H1 (cell line): ENCODE data around the gene SURF1. TPM values are rescaled to one million over a fixed set of nuclear protein-coding genes. Genes with fewer than 3 reads are reported as not detected.

Experiments used
- CTCF ChIA-PET: fragments of 300-600 bp; sonication (Branson Sonifier 250); formaldehyde crosslinking; loops from one replicate; lab custom pipeline; 2021; ENCODE audit not compliant: partially characterized antibody; lab: Charles Lee
- POLR2A ChIA-PET: fragments of 300-600 bp; sonication (Branson Sonifier 250); formaldehyde crosslinking; loops from one replicate; lab custom pipeline; 2021; ENCODE audit warnings: inconsistent platforms; ENCODE audit not compliant: partially characterized antibody; lab: Charles Lee
- DNase-seq, 2 experiments: peaks; one replicate each; pipeline versions ENCODE4 v3.0.0 to v3.0.0-alpha.2; 2010 to 2022; ENCODE audit warnings: low spot score in 2 of 2, low read depth in 1 of 2, mixed read lengths in 1 of 2
- FAIRE-seq: peaks from 2 replicates; lab custom pipeline; 2011; peaks lifted over from hg19 to GRCh38; lab: Jason Lieb, UNC
- H2AFZ ChIP-seq: 2 replicates; pipeline ENCODE4 v1.8.1; 2012; ENCODE audit warnings: low read length, inconsistent platforms
- H2AK5ac ChIP-seq: 2 replicates; pipeline ENCODE4 v1.6.1; 2013; ENCODE audit warnings: low read depth, low read length
- H2BK120ac ChIP-seq: replicated peaks from 2 replicates; pipeline ENCODE3; 2013; ENCODE audit warnings: low read depth, low read length, inconsistent platforms
- H2BK12ac ChIP-seq: 2 replicates; pipeline ENCODE4 v1.6.1; 2013; ENCODE audit warnings: low read depth, low read length
- H2BK15ac ChIP-seq: 2 replicates; pipeline ENCODE4 v1.6.1; 2013; ENCODE audit warnings: low read length
- H2BK20ac ChIP-seq: 2 replicates; pipeline ENCODE4 v1.6.1; 2013; ENCODE audit warnings: low read length
- H2BK5ac ChIP-seq: 2 replicates; pipeline ENCODE4 v1.6.1; 2013; ENCODE audit warnings: low read depth, low read length
- H3K14ac ChIP-seq: 2 replicates; pipeline ENCODE4 v1.6.1; 2013; ENCODE audit warnings: inconsistent platforms; ENCODE audit not compliant: insufficient read length
- H3K18ac ChIP-seq: 2 replicates; pipeline ENCODE4 v1.6.1; 2013; ENCODE audit warnings: low read length; ENCODE audit errors: extremely low read depth
- H3K23ac ChIP-seq: 2 replicates; pipeline ENCODE4 v1.6.1; 2013; ENCODE audit warnings: inconsistent platforms; ENCODE audit not compliant: insufficient read length
- H3K23me2 ChIP-seq: 2 replicates; pipeline ENCODE4 v1.6.1; 2013; ENCODE audit warnings: low read depth, low read length
- H3K27ac ChIP-seq: 2 replicates; pipeline ENCODE4 v1.6.1; 2011; ENCODE audit warnings: low read depth, low read length, inconsistent platforms
- H3K27me3 ChIP-seq, 4 experiments: replicated peaks in 1 of 4; 1 replicate in 1 of 4; 2 replicates in 3 of 4; pipeline versions ENCODE4 v1.6.1 to v1.8.1; 2011 to 2013; ENCODE audit warnings: low read length in 3 of 4, mild to moderate bottlenecking in 3 of 4, inconsistent platforms in 2 of 4, mixed read lengths in 2 of 4, moderate library complexity in 1 of 4; ENCODE audit not compliant: control insufficient read depth in 3 of 4, insufficient read depth in 3 of 4; ENCODE audit errors: extremely low read depth in 1 of 4
- H3K36me3 ChIP-seq, 4 experiments: 2 replicates each; pipeline versions ENCODE4 v1.6.1 to v1.8.1; 2011 to 2013; ENCODE audit warnings: mild to moderate bottlenecking in 4 of 4, low read length in 3 of 4, moderate library complexity in 2 of 4, control low read depth in 1 of 4, inconsistent platforms in 1 of 4; ENCODE audit not compliant: insufficient read depth in 4 of 4, control insufficient read depth in 2 of 4
- H3K4ac ChIP-seq: replicated peaks from 2 replicates; pipeline ENCODE3; 2013; ENCODE audit warnings: low read length, low read depth, mixed read lengths, inconsistent platforms; ENCODE audit not compliant: insufficient read length
- H3K4me1 ChIP-seq, 4 experiments: replicated peaks in 1 of 4; 1 replicate in 1 of 4; 2 replicates in 3 of 4; pipeline versions ENCODE4 v1.6.1 to v1.8.1; 2011 to 2013; ENCODE audit warnings: low read length in 3 of 4, inconsistent platforms in 2 of 4, mixed read lengths in 1 of 4; ENCODE audit not compliant: insufficient read depth in 4 of 4, control insufficient read depth in 3 of 4
- H3K4me2 ChIP-seq, 2 experiments: 2 replicates each; pipeline versions ENCODE4 v1.6.1 to v1.8.1; 2011 to 2013; ENCODE audit warnings: low read depth in 2 of 2, low read length in 2 of 2, control low read depth in 1 of 2, inconsistent platforms in 1 of 2, mild to moderate bottlenecking in 1 of 2; ENCODE audit not compliant: insufficient read depth in 1 of 2
- H3K4me3 ChIP-seq, 4 experiments: fragments of 200-600, 300-600 bp in 1 of 4; sonication (generic), shearing (Covaris generic), sonication (Bioruptor Twin) in 1 of 4; 2 replicates each; pipeline versions ENCODE4 v1.5.1 to v1.8.1; 2011 to 2016; ENCODE audit warnings: low read length in 4 of 4, low read depth in 3 of 4, control low read depth in 2 of 4, inconsistent platforms in 2 of 4, mild to moderate bottlenecking in 2 of 4, mixed read lengths in 1 of 4, moderate library complexity in 1 of 4; ENCODE audit not compliant: insufficient read depth in 2 of 4; ENCODE audit errors: extremely low read depth in 1 of 4
- H3K56ac ChIP-seq: replicated peaks from 2 replicates; pipeline ENCODE3; 2013; ENCODE audit warnings: low read depth, mild to moderate bottlenecking, mixed read lengths, low read length, inconsistent platforms; ENCODE audit not compliant: insufficient read length
- H3K79me1 ChIP-seq: 2 replicates; pipeline ENCODE4 v1.6.1; 2013; ENCODE audit warnings: low read depth, low read length, control low read depth
- H3K79me2 ChIP-seq, 2 experiments: 2 replicates each; pipeline versions ENCODE4 v1.6.1 to v1.8.1; 2012 to 2013; ENCODE audit warnings: low read length in 2 of 2, mild to moderate bottlenecking in 2 of 2, inconsistent platforms in 1 of 2; ENCODE audit not compliant: insufficient read depth in 2 of 2, control insufficient read depth in 1 of 2
- H3K9ac ChIP-seq, 4 experiments: replicated peaks in 1 of 4; 1 replicate in 1 of 4; 2 replicates in 3 of 4; pipeline versions ENCODE4 v1.6.1 to v1.8.1; 2011 to 2013; ENCODE audit warnings: low read depth in 3 of 4, low read length in 3 of 4, control low read depth in 2 of 4, mild to moderate bottlenecking in 2 of 4, moderate library complexity in 2 of 4, inconsistent platforms in 1 of 4; ENCODE audit errors: extremely low read depth in 1 of 4
- H3K9me3 ChIP-seq, 2 experiments: 2 replicates each; pipeline versions ENCODE4 v1.6.1 to v1.8.1; 2012 to 2013; ENCODE audit warnings: mild to moderate bottlenecking in 2 of 2, moderate library complexity in 2 of 2, control low read depth in 1 of 2, inconsistent platforms in 1 of 2, low read depth in 1 of 2, low read length in 1 of 2, mixed read lengths in 1 of 2; ENCODE audit not compliant: insufficient read depth in 2 of 2
- H4K20me1 ChIP-seq, 2 experiments: replicated peaks in 1 of 2; 2 replicates each; pipeline versions ENCODE3 to v1.8.1; 2011 to 2013; ENCODE audit warnings: inconsistent platforms in 2 of 2, low read length in 2 of 2, mild to moderate bottlenecking in 1 of 2; ENCODE audit not compliant: insufficient read depth in 2 of 2, control insufficient read depth in 1 of 2
- H4K5ac ChIP-seq: 2 replicates; pipeline ENCODE4 v1.6.1; 2013; ENCODE audit warnings: low read length, low read depth, mixed read lengths, inconsistent platforms; ENCODE audit not compliant: insufficient read length
- H4K8ac ChIP-seq: 2 replicates; pipeline ENCODE4 v1.8.0; 2013; ENCODE audit warnings: mild to moderate bottlenecking, moderate library complexity, low read length, inconsistent platforms; ENCODE audit not compliant: insufficient read depth; ENCODE audit errors: extremely low read depth
- H4K91ac ChIP-seq: replicated peaks from 2 replicates; pipeline ENCODE3; 2013; ENCODE audit warnings: low read length, mixed read lengths, inconsistent platforms; ENCODE audit not compliant: insufficient read length
- ASH2L ChIP-seq: fragments of 200-600, 300-600 bp; sonication (generic); IDR thresholded peaks from one replicate; pipeline ENCODE4 v1.7.1; 2017; ENCODE audit warnings: low read length
- ATF3 ChIP-seq: IDR thresholded peaks from 2 replicates; pipeline ENCODE4 v1.6.1; 2011; ENCODE audit warnings: low read depth, mild to moderate bottlenecking, low read length; ENCODE audit not compliant: insufficient read depth
- CBX8 ChIP-seq: fragments of 300-800, 300-1000 bp; sonication (generic); IDR thresholded peaks from 2 replicates; pipeline ENCODE4 v1.7.1; 2016; ENCODE audit warnings: low read depth, low read length, borderline replicate concordance
- CTCF ChIP-seq, 3 experiments: IDR thresholded peaks; 1 replicate in 2 of 3; 2 replicates in 1 of 3; pipeline versions ENCODE4 v1.5.1 to v1.6.1; 2011; ENCODE audit warnings: low read length in 3 of 3, mild to moderate bottlenecking in 3 of 3, inconsistent platforms in 2 of 3, low read depth in 1 of 3, moderate library complexity in 1 of 3; ENCODE audit not compliant: insufficient read depth in 1 of 3; ENCODE audit errors: control extremely low read depth in 1 of 3
- EP300 ChIP-seq, 2 experiments: IDR thresholded peaks; 1 replicate in 1 of 2; 2 replicates in 1 of 2; pipeline ENCODE4 v1.6.1; 2011 to 2012; ENCODE audit warnings: low read depth in 2 of 2, low read length in 2 of 2, mild to moderate bottlenecking in 2 of 2, borderline replicate concordance in 1 of 2, inconsistent platforms in 1 of 2, moderate library complexity in 1 of 2
- PHF8 ChIP-seq: fragments of 200-600 bp; sonication (generic); conservative IDR thresholded peaks from 2 replicates; pipeline ENCODE4 v1.7.1; 2012; ENCODE audit warnings: low read depth, mild to moderate bottlenecking, inconsistent platforms, low read length, moderate library complexity
- RAD21 ChIP-seq, 2 experiments: IDR thresholded peaks in 1 of 2; conservative IDR thresholded peaks in 1 of 2; 2 replicates each; pipeline ENCODE4 v1.6.1; 2011; ENCODE audit warnings: low read depth in 2 of 2, low read length in 2 of 2, improper control_type of control experiment in 1 of 2, inconsistent platforms in 1 of 2, mild to moderate bottlenecking in 1 of 2, moderate library complexity in 1 of 2
- SIX5 ChIP-seq: IDR thresholded peaks from 2 replicates; pipeline ENCODE4 v1.6.1; 2011; ENCODE audit warnings: mild to moderate bottlenecking, low read depth, low read length
- SP4 ChIP-seq: IDR thresholded peaks from 2 replicates; pipeline ENCODE4 v1.6.1; 2012; ENCODE audit warnings: low read length, inconsistent platforms
- YY1 ChIP-seq: IDR thresholded peaks from 2 replicates; pipeline ENCODE4 v1.6.1; 2011; ENCODE audit warnings: low read depth, mild to moderate bottlenecking, low read length
- WGBS, 2 experiments: shearing (Covaris generic) in 1 of 2; methylation state at CpG; one replicate each; pipeline versions ENCODE4 v1.1.6 to v1.1.7; 2013 to 2015; ENCODE audit warnings: low lambda C conversion rate in 2 of 2, mixed read lengths in 2 of 2, inconsistent platforms in 1 of 2, low coverage in 1 of 2, missing lambda C conversion rate in 1 of 2; ENCODE audit not compliant: insufficient replicate concordance in 2 of 2, insufficient coverage in 1 of 2, insufficient read length in 1 of 2; ENCODE audit errors: extremely low coverage in 1 of 2, missing lambda C conversion rate in 1 of 2; 5-methylcytosine and 5-hydroxymethylcytosine counted together
- polyA plus RNA-seq, 7 experiments: library from polyadenylated mRNA; depleted of rRNA in 3 of 7; stranded (reverse) in 5 of 7; unstranded in 2 of 7; fragments of >200 nt in 5 of 7; fragments of 200-250 nt in 2 of 7; gene quantifications; 1 replicate in 5 of 7; 2 replicates in 1 of 7; 4 replicates in 1 of 7; pipeline versions ENCODE4 v1.2.1 to v1.2.3, GENCODE V29; 2011 to 2013; ENCODE audit warnings: missing spikeins in 2 of 7, mixed read lengths in 2 of 7
- total RNA-seq: library from RNA; stranded (reverse); fragmentation: NEBNext Ultra II Directional; extraction: Animal tissue kit (Norgen Biotek cat#: 25700); gene quantifications from 2 replicates; pipeline ENCODE4 v1.2.1, GENCODE V29; 2021

SURF1 gene
- total and polyA plus RNA-seq, 2 of the 8 experiments (the other 6 are each of a cell fraction or from before 2014, with no cell fraction given): 43.1 to 44.7 TPM

GRCh38 chr9:133344071-133344470, 12.2 kb downstream of the SURF1 start:
- H2BK120ac ChIP-seq: no peak overlapping the region
- H2BK15ac ChIP-seq: no peak overlapping the region
- H4K8ac ChIP-seq: no peak overlapping the region
- no peaks in the 10 kb centered on the region for H3K9me3 ChIP-seq
- H3K79me2 ChIP-seq: peaks cover 6 to 32% of the 10 kb centered on the region in 2 experiments
- H4K91ac ChIP-seq: no peak overlapping the region
- H3K4me2 ChIP-seq: no peak overlapping the region
- peaks cover 0 to 7% (median 5%) of the 10 kb centered on the region in 4 experiments; a peak in 6 of 7 replicates for H3K4me1 ChIP-seq
- FAIRE-seq (no peak), DNase-seq (no peak)
- H2BK5ac ChIP-seq: no peak overlapping the region
- no peak overlapping the region for H3K56ac ChIP-seq
- POLR2A ChIA-PET: interaction anchor here (0.9 to 14.8 kb wide), 4 partner anchors 10 to 27 kb away, joined by 3 to 303 read pairs (median 6); partner anchors contain the start of genes MED22, RPL7A, SURF1 and SURF2
- H3K36me3 ChIP-seq: peaks cover 31 to 71% (median 55%) of the 10 kb centered on the region in 4 experiments
- H3K23me2 ChIP-seq: peaks cover 6% of the 10 kb centered on the region; the same call in 1 of the 2 replicates
- no peak overlapping the region for H3K27ac ChIP-seq
- H3K4me3 ChIP-seq: no peak overlapping the region
- no peaks in the 10 kb centered on the region for H3K27me3 ChIP-seq
- 90% methylated on average over 19 of the region's 19 CpGs; no CpG with 5 or more reads in 1 of the 2 experiments for WGBS, 2 experiments
- H2AFZ ChIP-seq: no peak overlapping the region
- H4K20me1 ChIP-seq: peaks cover 12 to 36% of the 10 kb centered on the region in 2 experiments
- no peak overlapping the region for H3K9ac ChIP-seq
- no peak overlapping the region for H2AK5ac ChIP-seq
- H2BK20ac ChIP-seq: no peak overlapping the region
- H3K23ac ChIP-seq: no peak overlapping the region
- no peak overlapping the region for H4K5ac ChIP-seq
- no peak overlapping the region for H3K18ac ChIP-seq
- no peak overlapping the region for H3K4ac ChIP-seq
- no peak overlapping the region for H2BK12ac ChIP-seq
- H3K14ac ChIP-seq: no peak overlapping the region
- H3K79me1 ChIP-seq: peaks cover 17% of the 10 kb centered on the region
- CTCF ChIA-PET: interaction anchor here (1.1 to 5.5 kb wide), 7 partner anchors 11 to 157 kb away, joined by 3 to 45 read pairs (median 16); partner anchors contain the start of gene SURF1
- no peak for TF ChIP-seq SIX5
- no peak for TF ChIP-seq ASH2L
- TF ChIP-seq ATF3: no peak
- no peak for TF ChIP-seq YY1
- no peak for TF ChIP-seq EP300 (IDR thresholded peaks at IDR 0.05; ENCODE audit: borderline replicate concordance in 1 of 2, low read depth in 2 of 2, low read length in 2 of 2)
- TF ChIP-seq RAD21 (IDR thresholded peaks at IDR 0.05 in 1 of 2, conservative IDR thresholded peaks at IDR 0.05 in 1 of 2; ENCODE audit: low read depth in 2 of 2, low read length in 2 of 2): no peak
- no peak for TF ChIP-seq CTCF (IDR thresholded peaks at IDR 0.05; ENCODE audit: control extremely low read depth in 1 of 3, insufficient read depth in 1 of 3, low read depth in 1 of 3, low read length in 3 of 3)
- no peak for TF ChIP-seq PHF8
- no peak for TF ChIP-seq SP4
- TF ChIP-seq CBX8: no peak
